Left ventricle myocardium inferior (tissue), 1 donor: ENCODE results near the gene IL3. TPM values are rescaled to one million over a fixed set of nuclear protein-coding genes. Genes with fewer than 3 reads are reported as not detected.

Source experiments
- DNase-seq: peaks from one replicate; pipeline ENCODE4 v3.0.0-alpha.2; 2020
- H3K27ac ChIP-seq: fragments of 200-600 bp; replicated peaks from 2 replicates; pipeline ENCODE4 v1.8.0; 2021
- H3K27me3 ChIP-seq: fragments of 200-600 bp; 2 replicates; pipeline ENCODE4 v1.8.0; 2021; ENCODE audit warnings: low read depth
- H3K36me3 ChIP-seq: fragments of 200-600 bp; 2 replicates; pipeline ENCODE4 v1.8.0; 2021
- H3K4me1 ChIP-seq: fragments of 200-600 bp; 2 replicates; pipeline ENCODE4 v1.8.0; 2021
- H3K4me3 ChIP-seq: fragments of 200-600 bp; 2 replicates; pipeline ENCODE4 v1.8.0; 2021; ENCODE audit warnings: mild to moderate bottlenecking, moderate library complexity
- H3K9me3 ChIP-seq: fragments of 200-600 bp; replicated peaks from 2 replicates; pipeline ENCODE4 v1.8.0; 2021
- CTCF ChIP-seq: fragments of 200-600 bp; IDR thresholded peaks from 2 replicates; pipeline ENCODE4 v1.8.0; 2021; ENCODE audit warnings: antibody characterized with exemption, mild to moderate bottlenecking, borderline replicate concordance
- intact Hi-C: fragments of 100-400 bp; cut with micrococcal nuclease; formaldehyde crosslinking; loops from one replicate; pipeline ENCODE4 v1.11.0; 2022
- total RNA-seq: library from RNA; stranded (reverse); fragmentation: NEBNext Ultra II Directional; extraction: Animal tissue kit (Norgen Biotek cat#: 25700); gene quantifications from one replicate; pipeline ENCODE4 v1.2.1, GENCODE V29; 2021
- donor health status: DM: no; HTN: yes; CAD: no; lungs with severe emphysema.

IL3 gene
- total RNA-seq, 1 donor from 2014 or later: not detected

- no peaks in the 10 kb centered on the region for H3K27me3 ChIP-seq
- no peak for DNase-seq
- intact Hi-C loops: no loop called here
Measured at GRCh38 chr5:132072528-132072927, 12.1 kb downstream of the IL3 start.

GRCh38 chr5:132073231-132074013, 13.0 kb downstream of the IL3 start, which contains the start of gene CSF2:
CSF2 (plus strand) TSS chr5:132073789; CDS start chr5:132073824, 35 bp downstream.
- DNase-seq: no peak
- H3K27ac ChIP-seq: no peak within 1 kb of the TSS
- H3K36me3 ChIP-seq: no peaks in the 10 kb centered on the region
- intact Hi-C loops: no loop called here
- H3K9me3 ChIP-seq: no peaks in the 10 kb centered on the region
- no peaks in the 10 kb centered on the region for H3K4me1 ChIP-seq
- no peak within 1 kb of the TSS for H3K4me3 ChIP-seq
- no peak for TF ChIP-seq CTCF
- H3K27me3 ChIP-seq: no peaks in the 10 kb centered on the region

More at GRCh38 chr5:132072528-132072927, 12.1 kb downstream of the IL3 start:
- TF ChIP-seq CTCF: no peak
- Histone ChIP-seq H3K4me3 (no peak overlapping the region), H3K9me3 (no peaks in the 10 kb centered on the region), H3K36me3 (no peaks in the 10 kb centered on the region), H3K4me1 (no peaks in the 10 kb centered on the region), H3K27ac (no peak overlapping the region)

GRCh38 chr5:132074091-132074771, 13.8 kb downstream of the IL3 start:
- DNase-seq: no peak
- no peaks in the 10 kb centered on the region for H3K36me3 ChIP-seq
- no peaks in the 10 kb centered on the region for H3K27me3 ChIP-seq
- H3K27ac ChIP-seq: no peak overlapping the region
- no peak overlapping the region for H3K4me3 ChIP-seq
- no peak for TF ChIP-seq CTCF
- H3K9me3 ChIP-seq: no peaks in the 10 kb centered on the region
- intact Hi-C loops: no loop called here
- H3K4me1 ChIP-seq: no peaks in the 10 kb centered on the region

- H3K27me3 ChIP-seq: no peaks in the 10 kb centered on the region
- no peaks in the 10 kb centered on the region for H3K36me3 ChIP-seq
- no peak for TF ChIP-seq CTCF
- H3K4me3 ChIP-seq: no peak overlapping the region
- H3K9me3 ChIP-seq: no peaks in the 10 kb centered on the region
- no peak overlapping the region for H3K27ac ChIP-seq
- no peak for DNase-seq
- intact Hi-C loops: no loop called here
- no peaks in the 10 kb centered on the region for H3K4me1 ChIP-seq
Measured at GRCh38 chr5:132074772-132075718, 14.6 kb downstream of the IL3 start.

- H3K9me3 ChIP-seq: no peaks in the 10 kb centered on the region
- TF ChIP-seq CTCF: no peak
- no peak for DNase-seq
- intact Hi-C loops: no loop called here
- H3K4me1 ChIP-seq: no peaks in the 10 kb centered on the region
- no peaks in the 10 kb centered on the region for H3K27me3 ChIP-seq
- no peak overlapping the region for H3K4me3 ChIP-seq
- H3K36me3 ChIP-seq: no peaks in the 10 kb centered on the region
- no peak overlapping the region for H3K27ac ChIP-seq
Measured at GRCh38 chr5:132075719-132076077, 15.2 kb downstream of the IL3 start.
